Astrocyte (in vitro differentiated cells and primary cell): ENCODE data around the gene NPR1.
"Not testable (repeated sequence)": the region's sequence is repeated elsewhere in the genome, so short reads cannot be mapped to it uniquely, and the experiment has no call there.

Experiments used
- EZH2 ChIP-seq: IDR thresholded peaks from 2 replicates; pipeline ENCODE4 v1.6.1; 2012; ENCODE audit warnings: mild to moderate bottlenecking, low read length, inconsistent platforms; ENCODE audit not compliant: insufficient read depth
- TF ChIP-seq, protein P1 (sequence below): IDR thresholded peaks from 2 replicates; pipeline ENCODE4 v1.5.1; 2011; ENCODE audit warnings: low read depth, mild to moderate bottlenecking, inconsistent platforms, low read length, moderate library complexity; ENCODE audit not compliant: insufficient read depth

DNA sequence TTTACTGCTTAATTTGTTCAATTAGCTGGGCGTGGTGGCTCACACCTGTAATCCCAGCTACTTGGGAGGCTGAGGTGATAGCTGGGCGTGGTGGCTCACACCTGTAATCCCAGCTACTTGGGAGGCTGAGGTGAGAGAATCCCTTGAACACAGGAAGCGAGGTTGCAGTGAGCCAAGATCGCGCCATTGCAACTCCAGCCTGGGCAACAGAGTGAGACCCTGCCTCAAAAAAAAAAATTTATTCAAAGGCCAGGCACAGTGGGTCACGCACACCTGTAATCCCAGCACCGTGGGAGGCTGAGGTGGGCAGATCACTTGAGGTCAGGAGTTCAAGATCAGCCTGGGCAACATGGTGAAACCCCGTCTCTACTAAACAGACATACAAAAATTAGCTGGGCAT is 9.8 kb upstream of the NPR1 start:
- TF ChIP-seq, protein P1, sequence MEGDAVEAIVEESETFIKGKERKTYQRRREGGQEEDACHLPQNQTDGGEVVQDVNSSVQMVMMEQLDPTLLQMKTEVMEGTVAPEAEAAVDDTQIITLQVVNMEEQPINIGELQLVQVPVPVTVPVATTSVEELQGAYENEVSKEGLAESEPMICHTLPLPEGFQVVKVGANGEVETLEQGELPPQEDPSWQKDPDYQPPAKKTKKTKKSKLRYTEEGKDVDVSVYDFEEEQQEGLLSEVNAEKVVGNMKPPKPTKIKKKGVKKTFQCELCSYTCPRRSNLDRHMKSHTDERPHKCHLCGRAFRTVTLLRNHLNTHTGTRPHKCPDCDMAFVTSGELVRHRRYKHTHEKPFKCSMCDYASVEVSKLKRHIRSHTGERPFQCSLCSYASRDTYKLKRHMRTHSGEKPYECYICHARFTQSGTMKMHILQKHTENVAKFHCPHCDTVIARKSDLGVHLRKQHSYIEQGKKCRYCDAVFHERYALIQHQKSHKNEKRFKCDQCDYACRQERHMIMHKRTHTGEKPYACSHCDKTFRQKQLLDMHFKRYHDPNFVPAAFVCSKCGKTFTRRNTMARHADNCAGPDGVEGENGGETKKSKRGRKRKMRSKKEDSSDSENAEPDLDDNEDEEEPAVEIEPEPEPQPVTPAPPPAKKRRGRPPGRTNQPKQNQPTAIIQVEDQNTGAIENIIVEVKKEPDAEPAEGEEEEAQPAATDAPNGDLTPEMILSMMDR = not testable (repeated sequence)
- TF ChIP-seq EZH2 = not testable (repeated sequence)
